K562 (cell line): ENCODE measurements around the gene PROM2. TPM values are rescaled to one million over a fixed set of nuclear protein-coding genes. Genes with fewer than 3 reads are reported as not detected.

Experiments
- ATAC-seq: fragments of 200-7000 bp; cut with Tn5 transposase; 3 replicates; pipeline ENCODE4 v1.9.1; 2020; ENCODE audit warnings: moderate library complexity
- BruUV-seq: library from RNA; stranded (reverse); fragments of 400-500 nt; replicated peaks from 2 replicates; lab custom pipeline; 2021; lab: Mats Ljungman, UMichigan
- CTCF ChIA-PET: fragments of 300-600 bp; formaldehyde crosslinking; extraction: SDS; loops from one replicate; lab custom pipeline; 2021; ENCODE audit warnings: low intra/inter-chr PET ratio; lab: Yijun Ruan, JAX
- POLR2A ChIA-PET: fragments of 300-600, 350-650 bp; sonication (Branson Sonifier 250); formaldehyde crosslinking; extraction: SDS; loops from one replicate; lab custom pipeline; 2021; ENCODE audit warnings: antibody characterized with exemption, inconsistent platforms; lab: Yijun Ruan, JAX
- DNase-seq, 4 experiments: peaks; one replicate each; pipeline versions ENCODE4 v3.0.0 to v3.0.0-alpha.2; 2011 to 2018; ENCODE audit warnings: low spot score in 3 of 4, mixed read lengths in 3 of 4; ENCODE audit errors: extremely low read depth in 1 of 4
- FAIRE-seq: peaks from 2 replicates; lab custom pipeline; 2011; peaks lifted over from hg19 to GRCh38; lab: Jason Lieb, UNC
- H2AFZ ChIP-seq: 2 replicates; pipeline ENCODE4 v1.6.0; 2011; ENCODE audit warnings: low read depth, low read length, control low read depth, inconsistent platforms
- H3K27ac ChIP-seq: fragments of 200-600 bp; 3 replicates; pipeline ENCODE4 v1.8.0; 2011; ENCODE audit warnings: low read depth, mild to moderate bottlenecking, control low read depth, inconsistent platforms, low read length, moderate library complexity, mixed read lengths; ENCODE audit errors: extremely low read depth
- H3K27me3 ChIP-seq, 2 experiments: fragments of 300-600 bp in 1 of 2; 2 replicates in 1 of 2; 3 replicates in 1 of 2; pipeline versions ENCODE4 v1.6.0 to v1.8.0; 2011; ENCODE audit warnings: inconsistent platforms in 2 of 2, low read length in 2 of 2, mild to moderate bottlenecking in 1 of 2, mixed read lengths in 1 of 2, moderate library complexity in 1 of 2; ENCODE audit not compliant: control insufficient read depth in 2 of 2, insufficient read depth in 2 of 2
- H3K36me3 ChIP-seq: fragments of 300-600 bp; 3 replicates; pipeline ENCODE4 v1.8.0; 2011; ENCODE audit warnings: mild to moderate bottlenecking, low read length, inconsistent platforms; ENCODE audit not compliant: control insufficient read depth, insufficient read depth
- H3K4me1 ChIP-seq, 2 experiments: fragments of 200-600 bp in 1 of 2; replicated peaks in 1 of 2; 2 replicates in 1 of 2; 3 replicates in 1 of 2; pipeline versions ENCODE4 v1.5.1 to v1.8.0; 2011; ENCODE audit warnings: inconsistent platforms in 2 of 2, low read length in 2 of 2, mild to moderate bottlenecking in 1 of 2, mixed read lengths in 1 of 2, moderate library complexity in 1 of 2; ENCODE audit not compliant: control insufficient read depth in 2 of 2, insufficient read depth in 2 of 2
- H3K4me2 ChIP-seq: 2 replicates; pipeline ENCODE4 v1.6.1; 2011; ENCODE audit warnings: low read length, control low read depth, inconsistent platforms, mixed read lengths; ENCODE audit not compliant: insufficient read depth
- H3K4me3 ChIP-seq: fragments of 200-600 bp; sonication (generic), shearing (Covaris generic); 2 replicates; pipeline ENCODE4 v1.5.1; 2016; ENCODE audit warnings: control low read depth, inconsistent platforms
- H3K79me2 ChIP-seq: fragments of 200-600 bp; 3 replicates; pipeline ENCODE4 v1.8.0; 2011; ENCODE audit warnings: low read length, inconsistent platforms; ENCODE audit not compliant: control insufficient read depth, insufficient read depth
- H3K9ac ChIP-seq, 2 experiments: 2 replicates each; pipeline versions ENCODE4 v1.6.0 to v1.6.1; 2011; ENCODE audit warnings: low read depth in 2 of 2, low read length in 2 of 2, control low read depth in 1 of 2, inconsistent platforms in 1 of 2, mild to moderate bottlenecking in 1 of 2, mixed read lengths in 1 of 2; ENCODE audit not compliant: insufficient read depth in 1 of 2
- H3K9me1 ChIP-seq: one replicate; pipeline ENCODE4 v1.6.0; 2011; ENCODE audit warnings: inconsistent platforms, mild to moderate bottlenecking, low read length, moderate library complexity; ENCODE audit not compliant: control insufficient read depth, insufficient read depth
- H3K9me3 ChIP-seq: replicated peaks from 2 replicates; pipeline ENCODE4 v1.5.1; 2011; ENCODE audit warnings: low read depth, low read length, inconsistent platforms; ENCODE audit not compliant: control insufficient read depth, insufficient read depth
- H4K20me1 ChIP-seq: replicated peaks from 2 replicates; pipeline ENCODE4 v1.6.1; 2011; ENCODE audit warnings: low read length, inconsistent platforms, mixed read lengths; ENCODE audit not compliant: control insufficient read depth, insufficient read depth
- BRD9 ChIP-seq: fragments of 450-650 bp; IDR thresholded peaks from 2 replicates; pipeline ENCODE4 v1.6.1; 2018; ENCODE audit warnings: low read depth; ENCODE audit not compliant: partially characterized antibody
- CCNT2 ChIP-seq: IDR thresholded peaks from 2 replicates; pipeline ENCODE4 v1.6.1; 2011; ENCODE audit warnings: borderline replicate concordance, low read depth, mild to moderate bottlenecking, moderate library complexity, mixed read lengths, low read length; ENCODE audit not compliant: insufficient read length; ENCODE audit errors: extremely low read depth
- EP300 ChIP-seq: IDR thresholded peaks from 2 replicates; pipeline ENCODE4 v1.6.1; 2012; ENCODE audit warnings: low read length, improper control_type of control experiment
- POU5F1 ChIP-seq: fragments of 150-350 bp; IDR thresholded peaks from 2 replicates; pipeline ENCODE4 v1.6.1; 2014; ENCODE audit warnings: borderline replicate concordance, low read length, low read depth, mild to moderate bottlenecking; ENCODE audit not compliant: partially characterized antibody
- RBBP5 ChIP-seq: fragments of 200-600 bp; sonication (generic); IDR thresholded peaks from 2 replicates; pipeline ENCODE4 v1.6.1; 2012; ENCODE audit warnings: borderline replicate concordance, mild to moderate bottlenecking, low read length, control low read depth, inconsistent platforms; ENCODE audit not compliant: insufficient read depth, poor library complexity, severe bottlenecking
- RNF219 ChIP-seq: fragments of 250-450 bp; sonication (Bioruptor Pico); IDR thresholded peaks from 2 replicates; pipeline ENCODE4 v1.5.0; 2022; ENCODE audit warnings: mild to moderate bottlenecking
- SIRT6 ChIP-seq: IDR thresholded peaks from one replicate; pipeline ENCODE4 v1.6.1; 2012; ENCODE audit warnings: low read depth, mild to moderate bottlenecking, control low read depth, inconsistent platforms, low read length, moderate library complexity
- SUPT5H ChIP-seq: fragments of 450-650 bp; IDR thresholded peaks from 2 replicates; pipeline ENCODE4 v1.6.1; 2016
- ZNF583 ChIP-seq: fragments of 250-450 bp; sonication (Bioruptor Pico); IDR thresholded peaks from 2 replicates; pipeline ENCODE4 v1.4.0; 2020
- WGBS: fragments of 100-300 bp; shearing (Covaris generic); methylation state at CpG from one replicate; pipeline ENCODE4 v1.1.6; 2016; ENCODE audit warnings: low coverage, mixed read lengths; ENCODE audit not compliant: insufficient coverage; ENCODE audit errors: missing lambda C conversion rate; 5-methylcytosine and 5-hydroxymethylcytosine counted together
- in situ Hi-C: fragments of 300-500 bp; cut with MboI; formaldehyde crosslinking; loops from 4 replicates; pipeline ENCODE4 v1.15.0; 2018; ENCODE audit warnings: inconsistent platforms, mixed read lengths
- intact Hi-C: fragments of 100-400 bp; cut with micrococcal nuclease; formaldehyde crosslinking; loops from 2 replicates; pipeline ENCODE4 v1.14.2; 2022
- polyA plus RNA-seq, 8 experiments: library from polyadenylated mRNA; depleted of rRNA in 4 of 8; stranded (reverse) in 5 of 8; unstranded in 3 of 8; fragments of >200 nt; fragmentation: Nextera tagmentation in 2 of 8; fragmentation: Illumina TruSeq in 1 of 8; extraction: Ambion mirVana in 2 of 8; extraction: Trizol in 1 of 8; gene quantifications; 2 replicates each; pipeline versions ENCODE4 v1.2.1 to v1.2.3, GENCODE V29; 2011 to 2014; ENCODE audit warnings: inconsistent platforms in 1 of 8, missing spikeins in 1 of 8
- total RNA-seq, 7 experiments: library from RNA; depleted of rRNA in 6 of 7; stranded (reverse); fragments of >200 nt in 6 of 7; fragmentation: Illumina TruSeq in 2 of 7; extraction: Trizol in 2 of 7; gene quantifications; 2 replicates each; pipeline versions ENCODE4 v1.2.1 to v1.2.3, GENCODE V29; 2011 to 2021; ENCODE audit warnings: low replicate concordance in 1 of 7
- TF ChIP-seq, protein P1 (sequence below): sonication (generic); formaldehyde crosslinking; IDR thresholded peaks from 2 replicates; pipeline ENCODE4 v1.4.0; 2020; ENCODE audit warnings: mild to moderate bottlenecking, missing genetic modification reagents

The PROM2 gene
- total and polyA plus RNA-seq, 9 of the 15 experiments (the other 6 are each of a cell fraction or from before 2014, with no cell fraction given) = not detected

GRCh38 chr2:95287336-95287735 is 13.1 kb downstream of the PROM2 start (continued):
- TF ChIP-seq BRD9 = no peak
- no peak for TF ChIP-seq ZNF583 (CRISPR knock-in tag)
- TF ChIP-seq POU5F1 = no peak
- TF ChIP-seq EP300 = no peak
- no peak for TF ChIP-seq CCNT2
- TF ChIP-seq, all 486 proteins: peak for 0

DNA sequence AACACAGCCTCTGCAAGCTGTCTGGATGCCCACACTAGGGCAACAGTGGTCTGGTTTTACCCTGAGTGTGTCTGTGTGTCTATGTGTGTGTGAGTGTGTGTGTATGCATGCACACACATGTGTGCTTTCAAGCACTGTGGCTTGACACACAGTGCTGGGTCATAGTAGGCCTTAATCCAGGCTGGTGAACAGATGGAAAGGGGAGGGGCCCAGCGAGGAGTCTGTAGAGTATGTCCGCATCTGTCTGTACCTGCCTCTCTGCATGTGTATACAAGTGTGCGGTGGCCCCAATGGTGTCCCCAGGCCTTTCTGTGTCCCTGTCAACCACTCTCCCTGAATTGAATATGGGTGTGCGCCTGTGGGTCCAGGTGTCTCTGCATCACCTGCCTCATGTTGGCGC is 13.6 kb downstream of the PROM2 start:
- Histone ChIP-seq H3K27ac (no peak overlapping the region), H3K4me2 (no peak overlapping the region), H3K4me3 (no peak overlapping the region), H2AFZ (no peak overlapping the region), H3K36me3 (no peaks in the 10 kb centered on the region), H3K9me1 (no peaks in the 10 kb centered on the region), H3K79me2 (no peaks in the 10 kb centered on the region), H3K9me3 (no peaks in the 10 kb centered on the region), H3K9ac (no peak overlapping the region), H3K4me1 (no peaks in the 10 kb centered on the region), H4K20me1 (no peaks in the 10 kb centered on the region), H3K27me3 (peaks cover 0 to 12% of the 10 kb centered on the region in 2 experiments; a peak in 2 of 5 replicates)
- BruUV-seq = no TSS peak
- WGBS = 13% methylated on average over 3 of the region's 5 CpGs
- no peak for DNase-seq
- intact Hi-C loops = no loop called here
- POLR2A ChIA-PET = no interaction called here
- no peak for FAIRE-seq
- CTCF ChIA-PET = no interaction called here
- in situ Hi-C loops = no loop called here
- TF ChIP-seq RNF219 = no peak
- no peak for TF ChIP-seq SIRT6
- no peak for TF ChIP-seq SUPT5H
- TF ChIP-seq, protein P1, sequence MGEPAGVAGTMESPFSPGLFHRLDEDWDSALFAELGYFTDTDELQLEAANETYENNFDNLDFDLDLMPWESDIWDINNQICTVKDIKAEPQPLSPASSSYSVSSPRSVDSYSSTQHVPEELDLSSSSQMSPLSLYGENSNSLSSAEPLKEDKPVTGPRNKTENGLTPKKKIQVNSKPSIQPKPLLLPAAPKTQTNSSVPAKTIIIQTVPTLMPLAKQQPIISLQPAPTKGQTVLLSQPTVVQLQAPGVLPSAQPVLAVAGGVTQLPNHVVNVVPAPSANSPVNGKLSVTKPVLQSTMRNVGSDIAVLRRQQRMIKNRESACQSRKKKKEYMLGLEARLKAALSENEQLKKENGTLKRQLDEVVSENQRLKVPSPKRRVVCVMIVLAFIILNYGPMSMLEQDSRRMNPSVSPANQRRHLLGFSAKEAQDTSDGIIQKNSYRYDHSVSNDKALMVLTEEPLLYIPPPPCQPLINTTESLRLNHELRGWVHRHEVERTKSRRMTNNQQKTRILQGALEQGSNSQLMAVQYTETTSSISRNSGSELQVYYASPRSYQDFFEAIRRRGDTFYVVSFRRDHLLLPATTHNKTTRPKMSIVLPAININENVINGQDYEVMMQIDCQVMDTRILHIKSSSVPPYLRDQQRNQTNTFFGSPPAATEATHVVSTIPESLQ = no peak
- no peak for TF ChIP-seq RBBP5
- ATAC-seq = no peak
